WTC11 (cell line): ENCODE measurements around the gene CDK11A.
A peak's percentile ranks its signal among the peaks of the same experiment; 100 is the strongest.

Experiments used
- ATF1 ChIP-seq: sonication (generic); formaldehyde crosslinking; IDR thresholded peaks from 2 replicates; pipeline ENCODE4 v1.8.1; 2023; ENCODE audit warnings: mild to moderate bottlenecking, moderate library complexity, missing genetic modification reagents
- CREB1 ChIP-seq: sonication (generic); formaldehyde crosslinking; IDR thresholded peaks from 2 replicates; pipeline ENCODE4 v1.8.0; 2023; ENCODE audit warnings: mild to moderate bottlenecking, missing genetic modification reagents
- NR1H2 ChIP-seq: sonication (generic); formaldehyde crosslinking; IDR thresholded peaks from 2 replicates; pipeline ENCODE4 v1.9.0; 2021; ENCODE audit warnings: mild to moderate bottlenecking, moderate library complexity, missing genetic modification reagents
- PRDM15 ChIP-seq: sonication (generic); formaldehyde crosslinking; IDR thresholded peaks from 2 replicates; pipeline ENCODE4 v1.8.0; 2022; ENCODE audit warnings: missing genetic modification reagents
- USF2 ChIP-seq: sonication (generic); formaldehyde crosslinking; IDR thresholded peaks from 2 replicates; pipeline ENCODE4 v1.8.1; 2023; ENCODE audit warnings: mild to moderate bottlenecking, missing genetic modification reagents, moderate library complexity
- TF ChIP-seq, protein P1 (sequence below): fragments of 200-600 bp; IDR thresholded peaks from 2 replicates; pipeline ENCODE4 v1.8.0; 2022; ENCODE audit warnings: antibody characterized with exemption

GRCh38 chr1:1678581-1679380 lies 45.4 kb downstream of the CDK11A start:
- no peak for TF ChIP-seq CREB1 (CRISPR knock-in tag)
- TF ChIP-seq NR1H2 (CRISPR knock-in tag): no peak
- TF ChIP-seq ATF1: no peak
- no peak for TF ChIP-seq USF2 (CRISPR knock-in tag)
- TF ChIP-seq, protein P1, sequence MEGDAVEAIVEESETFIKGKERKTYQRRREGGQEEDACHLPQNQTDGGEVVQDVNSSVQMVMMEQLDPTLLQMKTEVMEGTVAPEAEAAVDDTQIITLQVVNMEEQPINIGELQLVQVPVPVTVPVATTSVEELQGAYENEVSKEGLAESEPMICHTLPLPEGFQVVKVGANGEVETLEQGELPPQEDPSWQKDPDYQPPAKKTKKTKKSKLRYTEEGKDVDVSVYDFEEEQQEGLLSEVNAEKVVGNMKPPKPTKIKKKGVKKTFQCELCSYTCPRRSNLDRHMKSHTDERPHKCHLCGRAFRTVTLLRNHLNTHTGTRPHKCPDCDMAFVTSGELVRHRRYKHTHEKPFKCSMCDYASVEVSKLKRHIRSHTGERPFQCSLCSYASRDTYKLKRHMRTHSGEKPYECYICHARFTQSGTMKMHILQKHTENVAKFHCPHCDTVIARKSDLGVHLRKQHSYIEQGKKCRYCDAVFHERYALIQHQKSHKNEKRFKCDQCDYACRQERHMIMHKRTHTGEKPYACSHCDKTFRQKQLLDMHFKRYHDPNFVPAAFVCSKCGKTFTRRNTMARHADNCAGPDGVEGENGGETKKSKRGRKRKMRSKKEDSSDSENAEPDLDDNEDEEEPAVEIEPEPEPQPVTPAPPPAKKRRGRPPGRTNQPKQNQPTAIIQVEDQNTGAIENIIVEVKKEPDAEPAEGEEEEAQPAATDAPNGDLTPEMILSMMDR: peak; percentile 43; the same call in 1 of the 2 replicates
- no peak for TF ChIP-seq PRDM15
